KMS-11 (cell line): ENCODE data around the gene GPR179.
A peak's percentile ranks its signal among the peaks of the same experiment; 100 is the strongest.

Experiments
- H2AFZ ChIP-seq: fragments of 200-600 bp; sonication (generic); 2 replicates; pipeline ENCODE4 v1.6.1; 2016; ENCODE audit warnings: antibody characterized with exemption, mixed run types, low read depth
- H3K27ac ChIP-seq: fragments of 200-600 bp; sonication (generic); 2 replicates; pipeline ENCODE4 v1.6.1; 2016; ENCODE audit warnings: mild to moderate bottlenecking, mixed run types
- H3K27me3 ChIP-seq: fragments of 200-600 bp; sonication (generic); 2 replicates; pipeline ENCODE4 v1.6.1; 2017; ENCODE audit warnings: mild to moderate bottlenecking, low read depth, mixed run types, moderate library complexity; ENCODE audit not compliant: insufficient read depth
- H3K36me3 ChIP-seq: fragments of 200-600 bp; sonication (generic); 2 replicates; pipeline ENCODE4 v1.6.1; 2017; ENCODE audit warnings: mild to moderate bottlenecking, mixed run types; ENCODE audit not compliant: insufficient read depth
- H3K4me1 ChIP-seq: fragments of 200-600 bp; sonication (generic); 2 replicates; pipeline ENCODE4 v1.6.1; 2016; ENCODE audit warnings: mild to moderate bottlenecking, low read depth, mixed run types; ENCODE audit not compliant: poor library complexity, severe bottlenecking
- H3K4me2 ChIP-seq: fragments of 200-600 bp; sonication (generic); 2 replicates; pipeline ENCODE4 v1.7.0; 2016; ENCODE audit warnings: mild to moderate bottlenecking, mixed run types
- H3K4me3 ChIP-seq: fragments of 200-600 bp; sonication (generic); IDR thresholded peaks from 2 replicates; pipeline ENCODE4 v1.6.1; 2017; ENCODE audit warnings: low read depth, low read length, mixed read lengths; ENCODE audit not compliant: insufficient read depth
- H3K79me2 ChIP-seq: fragments of 200-600 bp; sonication (generic); 2 replicates; pipeline ENCODE4 v1.6.1; 2016; ENCODE audit warnings: low read depth, mixed run types; ENCODE audit not compliant: insufficient read depth
- H3K9ac ChIP-seq: fragments of 200-600 bp; sonication (generic); 2 replicates; pipeline ENCODE4 v1.6.1; 2016; ENCODE audit warnings: mild to moderate bottlenecking, mixed run types
- H4K20me1 ChIP-seq: fragments of 200-600 bp; sonication (generic); 2 replicates; pipeline ENCODE4 v1.6.1; 2016; ENCODE audit warnings: mild to moderate bottlenecking, mixed run types; ENCODE audit not compliant: insufficient read depth
- TF ChIP-seq, protein P1 (sequence below): fragments of 200-600 bp; sonication (generic); conservative IDR thresholded peaks from 2 replicates; pipeline ENCODE4 v1.6.1; 2017; ENCODE audit warnings: low read depth, mild to moderate bottlenecking, antibody characterized with exemption, low read length, moderate library complexity, mixed read lengths

GPR179 gene

GRCh38 chr17:38353086-38353604 lies 9.4 kb upstream of the GPR179 start:
- Histone ChIP-seq H3K27ac (no peak overlapping the region), H2AFZ (peak overlapping the region; percentile 65), H3K4me2 (peak overlapping the region; percentile 81), H3K4me1 (peaks cover 33% of the 10 kb centered on the region), H4K20me1 (no peaks in the 10 kb centered on the region), H3K27me3 (no peaks in the 10 kb centered on the region), H3K4me3 (no peak overlapping the region), H3K79me2 (no peaks in the 10 kb centered on the region), H3K36me3 (no peaks in the 10 kb centered on the region), H3K9ac (peak overlapping the region; percentile 45; the same call in 1 of the 2 replicates)
- TF ChIP-seq, protein P1, sequence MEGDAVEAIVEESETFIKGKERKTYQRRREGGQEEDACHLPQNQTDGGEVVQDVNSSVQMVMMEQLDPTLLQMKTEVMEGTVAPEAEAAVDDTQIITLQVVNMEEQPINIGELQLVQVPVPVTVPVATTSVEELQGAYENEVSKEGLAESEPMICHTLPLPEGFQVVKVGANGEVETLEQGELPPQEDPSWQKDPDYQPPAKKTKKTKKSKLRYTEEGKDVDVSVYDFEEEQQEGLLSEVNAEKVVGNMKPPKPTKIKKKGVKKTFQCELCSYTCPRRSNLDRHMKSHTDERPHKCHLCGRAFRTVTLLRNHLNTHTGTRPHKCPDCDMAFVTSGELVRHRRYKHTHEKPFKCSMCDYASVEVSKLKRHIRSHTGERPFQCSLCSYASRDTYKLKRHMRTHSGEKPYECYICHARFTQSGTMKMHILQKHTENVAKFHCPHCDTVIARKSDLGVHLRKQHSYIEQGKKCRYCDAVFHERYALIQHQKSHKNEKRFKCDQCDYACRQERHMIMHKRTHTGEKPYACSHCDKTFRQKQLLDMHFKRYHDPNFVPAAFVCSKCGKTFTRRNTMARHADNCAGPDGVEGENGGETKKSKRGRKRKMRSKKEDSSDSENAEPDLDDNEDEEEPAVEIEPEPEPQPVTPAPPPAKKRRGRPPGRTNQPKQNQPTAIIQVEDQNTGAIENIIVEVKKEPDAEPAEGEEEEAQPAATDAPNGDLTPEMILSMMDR: no peak

DNA sequence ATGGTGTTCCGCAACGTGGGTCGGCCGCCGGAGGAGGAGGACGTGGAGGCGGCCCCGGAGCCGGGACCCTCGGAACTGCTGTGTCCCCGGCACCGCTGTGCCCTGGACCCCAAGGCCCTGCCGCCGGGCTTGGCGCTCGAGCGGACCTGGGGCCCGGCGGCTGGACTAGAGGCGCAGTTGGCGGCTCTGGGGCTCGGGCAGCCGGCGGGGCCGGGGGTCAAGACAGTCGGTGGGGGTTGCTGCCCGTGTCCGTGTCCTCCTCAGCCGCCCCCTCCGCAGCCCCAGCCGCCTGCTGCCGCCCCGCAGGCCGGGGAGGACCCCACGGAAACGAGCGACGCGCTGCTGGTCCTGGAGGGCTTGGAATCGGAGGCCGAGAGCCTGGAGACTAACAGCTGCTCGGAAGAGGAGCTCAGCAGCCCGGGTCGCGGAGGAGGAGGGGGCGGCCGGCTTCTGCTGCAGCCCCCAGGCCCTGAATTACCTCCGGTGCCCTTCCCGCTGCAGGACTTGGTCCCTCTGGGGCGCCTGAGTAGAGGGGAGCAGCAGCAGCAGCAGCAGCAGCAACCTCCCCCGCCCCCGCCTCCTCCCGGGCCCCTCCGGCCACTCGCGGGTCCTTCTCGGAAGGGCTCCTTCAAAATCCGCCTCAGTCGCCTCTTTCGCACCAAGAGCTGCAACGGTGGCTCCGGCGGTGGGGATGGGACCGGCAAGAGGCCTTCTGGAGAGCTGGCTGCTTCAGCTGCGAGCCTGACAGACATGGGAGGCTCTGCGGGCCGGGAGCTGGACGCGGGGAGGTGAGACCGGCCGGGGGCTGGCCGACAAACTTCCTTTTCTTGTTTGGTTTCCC lies 8.7 kb upstream of the GPR179 start:
- no peak overlapping the region for H3K27ac ChIP-seq
- no peaks in the 10 kb centered on the region for H3K79me2 ChIP-seq
- peak overlapping the region; percentile 45; the same call in 1 of the 2 replicates for H3K9ac ChIP-seq
- H3K4me1 ChIP-seq: peaks cover 33% of the 10 kb centered on the region
- H3K27me3 ChIP-seq: no peaks in the 10 kb centered on the region
- no peaks in the 10 kb centered on the region for H4K20me1 ChIP-seq
- TF ChIP-seq, protein P1: no peak
- H3K4me2 ChIP-seq: peak overlapping the region; percentile 81
- H3K4me3 ChIP-seq: no peak overlapping the region
- H2AFZ ChIP-seq: peak overlapping the region; percentile 65
- H3K36me3 ChIP-seq: no peaks in the 10 kb centered on the region

GRCh38 chr17:38351412-38352222 lies 7.9 kb upstream of the GPR179 start, which contains the start of gene SOCS7:
Gene SOCS7, plus strand, starts transcription at chr17:38351844. Its CDS starts 209 bp downstream, at chr17:38352053.
- Histone ChIP-seq H3K9ac (peak within 1 kb of the TSS; percentile 45; the same call in 1 of the 2 replicates), H3K27ac (peak within 1 kb of the TSS; percentile 34; the same call in 1 of the 2 replicates), H3K79me2 (no peaks in the 10 kb centered on the region), H3K36me3 (no peaks in the 10 kb centered on the region), H3K4me2 (peak within 1 kb of the TSS; percentile 81), H2AFZ (peak within 1 kb of the TSS; percentile 99), H4K20me1 (no peaks in the 10 kb centered on the region), H3K4me3 (no peak within 1 kb of the TSS), H3K4me1 (peaks cover 33% of the 10 kb centered on the region), H3K27me3 (no peaks in the 10 kb centered on the region)
- TF ChIP-seq, protein P1: no peak

GRCh38 chr17:38350035-38350434 lies 6.3 kb upstream of the GPR179 start:
- TF ChIP-seq, protein P1: no peak
- no peak overlapping the region for H2AFZ ChIP-seq
- no peak overlapping the region for H3K9ac ChIP-seq

More at GRCh38 chr17:38350035-38350434, 6.3 kb upstream of the GPR179 start:
- H3K4me3 ChIP-seq: no peak overlapping the region
- no peaks in the 10 kb centered on the region for H3K36me3 ChIP-seq
- no peaks in the 10 kb centered on the region for H3K27me3 ChIP-seq
- no peak overlapping the region for H3K27ac ChIP-seq
- no peaks in the 10 kb centered on the region for H3K79me2 ChIP-seq
- no peak overlapping the region for H3K4me2 ChIP-seq
- no peaks in the 10 kb centered on the region for H4K20me1 ChIP-seq
- peaks cover 33% of the 10 kb centered on the region for H3K4me1 ChIP-seq
